GM18909 (cell line): ENCODE measurements around the gene CALHM3.
"Not testable (repeated sequence)": the region's sequence is repeated elsewhere in the genome, so short reads cannot be mapped to it uniquely, and the experiment has no call there.

Experiments used
- ATAC-seq: cut with Tn5 transposase; IDR thresholded peaks from one replicate; pipeline ENCODE4 v1.9.1; 2021; ENCODE audit warnings: mild to moderate bottlenecking; ENCODE audit not compliant: unreplicated experiment, poor library complexity

The CALHM3 gene

GRCh38 chr10:103479135-103479534, at the start of gene CALHM3:
Gene CALHM3 (minus strand): TSS chr10:103479240. CDS start chr10:103479032, 208 bp downstream.
- ATAC-seq, result no peak

GRCh38 chr10:103528549-103528948, 49.5 kb upstream of the CALHM3 start:
- no peak for ATAC-seq

GRCh38 chr10:103527476-103527875, 48.4 kb upstream of the CALHM3 start:
- not testable (repeated sequence) for ATAC-seq

GRCh38 chr10:103525901-103526300, 46.9 kb upstream of the CALHM3 start:
- ATAC-seq, result no peak

- no peak for ATAC-seq
Measured at GRCh38 chr10:103523683-103524082, 44.6 kb upstream of the CALHM3 start.

- ATAC-seq, result not testable (repeated sequence)
Measured at GRCh38 chr10:103522006-103522405, 43.0 kb upstream of the CALHM3 start.

GRCh38 chr10:103519798-103520197, 40.8 kb upstream of the CALHM3 start:
- no peak for ATAC-seq

GRCh38 chr10:103517234-103518085, 38.4 kb upstream of the CALHM3 start:
- ATAC-seq, result no peak

- no peak for ATAC-seq
Measured at GRCh38 chr10:103514244-103514643, 35.2 kb upstream of the CALHM3 start.

GRCh38 chr10:103513380-103514060, 34.5 kb upstream of the CALHM3 start:
- no peak for ATAC-seq

- no peak for ATAC-seq
Measured at GRCh38 chr10:103512591-103513379, 33.7 kb upstream of the CALHM3 start.

GRCh38 chr10:103512166-103512565, 33.1 kb upstream of the CALHM3 start:
- no peak for ATAC-seq

- ATAC-seq, result no peak
Measured at GRCh38 chr10:103510791-103511752, 32.0 kb upstream of the CALHM3 start.

GRCh38 chr10:103510046-103510685, 31.1 kb upstream of the CALHM3 start:
- ATAC-seq, result no peak

GRCh38 chr10:103507235-103508191, 28.5 kb upstream of the CALHM3 start:
- ATAC-seq, result no peak

GRCh38 chr10:103506061-103506460, 27.0 kb upstream of the CALHM3 start:
- ATAC-seq, result no peak

GRCh38 chr10:103504181-103504783, 25.2 kb upstream of the CALHM3 start:
- ATAC-seq, result no peak

- not testable (repeated sequence) for ATAC-seq
Measured at GRCh38 chr10:103503777-103504176, 24.7 kb upstream of the CALHM3 start.
